HG03159 (cell line): ENCODE measurements around the gene TAF11.
"Not testable (repeated sequence)": the region's sequence is repeated elsewhere in the genome, so short reads cannot be mapped to it uniquely, and the experiment has no call there.

Experiments used
- ATAC-seq: cut with Tn5 transposase; IDR thresholded peaks from one replicate; pipeline ENCODE4 v1.9.1; 2021; ENCODE audit warnings: mild to moderate bottlenecking, moderate library complexity; ENCODE audit not compliant: unreplicated experiment

TAF11 gene

DNA sequence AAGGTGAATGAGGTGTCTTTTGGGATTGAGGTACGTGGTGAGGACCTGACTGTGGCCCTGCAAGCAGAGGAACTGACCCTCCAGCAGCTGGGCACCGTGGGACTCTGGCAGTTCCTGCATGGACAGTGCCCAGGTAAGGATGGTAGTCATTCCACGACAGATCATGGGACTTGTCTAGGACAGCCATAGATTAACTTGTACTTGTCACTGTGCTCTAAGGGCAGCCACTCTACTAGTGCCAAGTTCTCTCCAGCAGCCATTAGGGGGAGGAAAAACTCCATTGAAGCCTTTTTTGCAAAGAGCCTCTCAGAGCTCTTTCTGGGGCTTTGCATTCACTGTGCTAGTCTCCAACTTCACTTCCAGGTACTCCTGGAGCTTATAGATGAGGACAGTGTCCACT is 20.4 kb downstream of the TAF11 start:
- ATAC-seq = no peak

DNA sequence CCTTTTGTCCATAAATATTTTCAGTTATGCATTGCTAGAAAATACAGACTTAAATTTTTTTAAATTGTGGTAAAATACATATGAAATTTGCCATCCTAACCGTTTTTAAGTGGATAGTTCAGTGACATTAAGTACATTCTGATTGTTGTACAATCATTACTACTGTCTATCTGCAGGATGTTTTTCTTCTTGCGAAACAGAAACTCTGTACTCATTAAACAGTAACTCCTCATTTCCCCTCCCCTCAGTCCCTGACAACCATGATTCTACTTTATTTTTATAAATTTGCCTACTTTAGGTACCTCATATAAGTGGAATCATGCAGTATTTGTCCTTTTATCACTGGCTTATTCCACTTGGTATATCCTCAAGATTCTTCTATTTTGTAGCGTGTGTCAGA is 21.3 kb downstream of the TAF11 start:
- ATAC-seq = no peak

DNA sequence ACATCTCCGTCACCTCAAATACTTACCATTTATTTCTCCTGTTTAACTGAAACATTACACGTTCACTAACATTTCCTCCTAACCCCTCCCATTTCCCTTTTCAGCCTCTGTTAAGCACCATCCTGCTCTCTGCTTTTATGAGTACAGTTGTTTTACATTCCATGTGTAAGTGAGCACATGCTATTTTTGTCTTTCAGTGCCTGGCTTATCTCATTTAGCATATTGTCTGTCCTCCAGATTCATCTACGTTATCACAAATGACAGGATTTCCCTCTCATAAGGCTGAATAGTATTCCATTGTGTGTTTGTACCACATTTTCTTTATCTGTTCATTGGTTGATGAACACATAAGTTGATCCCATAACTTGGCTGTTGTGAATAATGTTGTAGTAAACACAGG is 22.7 kb downstream of the TAF11 start:
- no peak for ATAC-seq

DNA sequence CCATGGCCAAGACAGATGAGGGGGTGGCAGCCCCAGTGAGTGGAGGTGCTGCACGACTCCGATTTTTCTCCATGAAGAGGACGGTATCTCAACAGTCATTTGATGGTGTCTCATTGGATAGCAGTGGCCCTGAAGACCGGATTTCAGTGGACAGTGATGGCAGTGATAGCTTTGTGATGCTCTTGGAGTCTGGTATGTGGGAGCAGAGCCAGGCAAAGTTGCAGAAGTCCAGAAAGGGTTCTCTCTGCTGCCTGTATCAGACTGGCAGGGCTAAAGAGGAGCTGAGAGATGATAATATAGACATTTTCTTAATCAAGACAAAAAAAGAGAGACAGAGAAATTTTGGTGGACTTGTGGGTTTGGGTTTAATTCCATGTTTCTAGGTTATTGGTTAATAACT is 23.8 kb downstream of the TAF11 start:
- no peak for ATAC-seq

DNA sequence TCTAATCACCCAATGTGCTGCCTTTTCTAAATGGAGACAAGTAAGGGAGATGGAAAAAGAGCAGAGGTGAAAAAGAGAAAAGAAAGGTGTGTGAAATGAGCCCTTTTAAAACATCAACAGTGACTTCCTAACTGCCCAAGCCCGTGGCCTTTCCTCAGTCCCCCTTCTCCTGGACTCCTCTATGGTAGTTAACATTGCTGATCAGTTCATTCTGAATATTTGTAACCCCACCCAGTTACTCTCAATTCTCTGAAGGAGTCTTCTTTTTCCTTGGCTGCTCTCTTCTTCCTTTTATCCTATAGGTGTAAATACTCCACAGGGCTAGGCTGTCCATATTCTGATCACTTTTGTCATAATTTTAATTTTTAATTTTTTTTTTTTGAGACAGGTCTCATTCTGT is 27.1 kb downstream of the TAF11 start:
- ATAC-seq = no peak

DNA sequence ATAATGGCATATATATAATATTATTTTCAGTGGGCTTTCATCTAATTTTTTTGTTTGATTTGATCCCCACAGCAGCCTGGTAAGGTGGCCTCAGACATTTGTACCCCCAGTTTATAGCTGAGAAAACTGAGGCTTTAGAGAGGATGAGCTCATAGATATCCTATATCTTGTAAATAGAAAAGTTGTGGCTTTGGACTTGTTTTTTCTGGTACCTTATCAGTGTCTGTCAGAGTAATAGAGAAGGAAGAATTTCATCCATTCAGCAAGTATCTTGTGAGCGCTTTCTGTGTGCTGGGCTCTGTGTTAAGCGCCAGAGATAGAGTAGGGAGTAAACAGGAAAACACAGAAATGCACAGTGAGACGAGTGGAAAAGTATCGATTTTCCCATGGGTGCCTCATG is 27.9 kb downstream of the TAF11 start:
- ATAC-seq = no peak

DNA sequence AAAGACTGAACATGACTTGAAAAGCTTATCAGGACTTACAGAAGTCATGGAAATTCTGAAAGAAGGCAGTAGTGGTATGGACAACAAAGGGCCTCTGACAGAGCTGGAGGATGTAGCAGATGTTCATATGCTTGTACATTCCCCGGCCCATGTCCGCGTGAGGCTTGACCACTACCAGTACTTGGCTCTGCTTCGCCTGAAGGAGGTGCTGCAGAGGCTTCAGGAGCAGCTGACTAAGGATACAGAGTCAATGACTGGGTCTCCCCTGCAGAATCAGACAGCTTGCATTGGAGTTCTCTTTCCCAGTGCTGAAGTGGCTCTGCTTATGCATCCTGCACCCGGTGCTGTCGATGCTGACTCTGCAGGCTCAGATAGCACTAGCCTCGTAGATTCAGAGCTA is 29.2 kb downstream of the TAF11 start:
- ATAC-seq = no peak

DNA sequence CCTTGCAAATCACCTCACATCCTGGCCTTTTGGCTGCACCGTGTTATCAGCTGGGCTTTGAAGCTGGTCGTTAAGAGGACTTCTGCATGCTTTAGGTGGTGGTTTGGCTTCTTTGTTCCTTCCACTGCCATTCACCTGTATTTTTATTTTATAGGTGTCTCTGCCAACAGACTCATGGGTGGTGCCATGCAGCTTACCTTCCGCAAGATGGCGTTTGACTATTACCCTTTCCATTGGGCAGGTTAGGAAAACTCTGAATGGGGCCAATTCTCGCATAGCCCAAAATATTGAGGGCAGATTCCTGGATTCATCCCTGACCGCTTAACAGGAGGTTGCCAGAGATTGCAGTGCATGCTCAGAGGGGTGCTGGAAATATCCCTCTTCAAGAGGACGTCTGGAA is 32.4 kb downstream of the TAF11 start:
- ATAC-seq = no peak

DNA sequence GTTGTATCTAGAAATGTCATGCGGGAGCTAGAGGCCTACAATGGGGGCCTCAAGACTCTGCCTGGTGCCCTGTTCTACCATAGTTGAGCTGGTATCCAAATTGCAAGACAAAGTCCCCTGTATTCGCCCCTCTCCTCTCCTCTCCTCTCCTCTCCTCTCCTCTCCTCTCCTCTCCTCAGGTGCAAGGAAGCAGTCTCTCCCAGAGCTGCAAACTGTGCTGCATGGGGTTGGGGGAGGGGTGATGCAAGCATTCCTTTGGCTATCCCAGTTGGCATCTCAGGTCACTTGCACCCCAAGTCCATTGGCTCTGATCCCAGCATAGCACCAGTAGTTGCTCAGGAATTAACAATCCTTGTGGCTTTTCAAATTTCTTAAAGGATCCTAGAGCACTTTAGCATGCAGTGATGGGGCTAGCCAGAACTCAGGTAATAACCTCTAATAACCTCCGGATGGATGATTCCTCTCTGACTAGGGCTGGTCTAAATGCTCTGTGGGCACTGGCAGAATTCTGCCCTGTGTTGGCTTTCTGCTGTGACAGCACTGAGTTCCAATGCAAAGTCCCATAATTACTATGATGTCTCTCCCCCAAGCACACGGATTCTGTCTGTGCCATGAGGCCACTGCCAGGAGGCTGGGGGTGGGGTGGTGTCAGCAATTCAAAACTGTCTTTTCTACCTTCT is 35.3 kb downstream of the TAF11 start:
- no peak for ATAC-seq

DNA sequence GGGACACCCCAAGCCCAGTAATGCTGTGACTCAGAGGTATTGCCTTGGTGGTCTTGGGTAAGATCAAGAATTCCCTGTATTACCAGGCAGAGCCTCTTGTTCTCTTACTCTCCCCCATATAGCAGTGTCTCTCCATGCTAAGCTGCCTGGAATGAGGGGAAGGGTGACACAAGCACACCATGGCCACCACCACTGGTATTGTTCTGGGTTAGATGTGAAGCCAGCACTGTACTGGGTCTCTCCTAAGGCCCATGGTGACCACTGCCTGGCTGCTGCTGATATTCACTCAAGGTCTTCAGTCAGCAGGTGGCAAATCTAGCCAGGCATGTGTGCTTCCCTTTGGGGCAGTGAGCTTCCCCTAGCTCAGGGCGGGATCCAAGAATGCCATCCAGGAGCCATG is 36.5 kb downstream of the TAF11 start:
- no peak for ATAC-seq

DNA sequence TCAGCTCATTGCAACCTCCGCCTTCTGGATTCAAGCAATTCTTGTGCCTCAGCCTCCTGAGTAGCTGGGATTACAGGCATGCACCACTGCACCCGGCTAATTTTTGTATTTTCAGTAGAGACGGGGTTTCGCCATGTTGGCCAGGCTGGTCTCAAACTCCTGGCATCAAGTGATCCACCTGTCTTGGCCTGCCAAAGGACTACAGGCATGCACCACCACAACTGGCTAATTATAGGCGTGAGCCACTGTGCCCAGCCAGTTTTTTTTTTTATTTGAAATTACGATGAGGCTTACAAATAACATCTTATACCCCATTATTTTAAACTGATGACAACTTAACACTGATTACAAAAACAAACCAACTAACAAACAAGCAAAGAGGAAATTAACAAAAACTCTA is 38.8 kb downstream of the TAF11 start:
- not testable (repeated sequence) for ATAC-seq

DNA sequence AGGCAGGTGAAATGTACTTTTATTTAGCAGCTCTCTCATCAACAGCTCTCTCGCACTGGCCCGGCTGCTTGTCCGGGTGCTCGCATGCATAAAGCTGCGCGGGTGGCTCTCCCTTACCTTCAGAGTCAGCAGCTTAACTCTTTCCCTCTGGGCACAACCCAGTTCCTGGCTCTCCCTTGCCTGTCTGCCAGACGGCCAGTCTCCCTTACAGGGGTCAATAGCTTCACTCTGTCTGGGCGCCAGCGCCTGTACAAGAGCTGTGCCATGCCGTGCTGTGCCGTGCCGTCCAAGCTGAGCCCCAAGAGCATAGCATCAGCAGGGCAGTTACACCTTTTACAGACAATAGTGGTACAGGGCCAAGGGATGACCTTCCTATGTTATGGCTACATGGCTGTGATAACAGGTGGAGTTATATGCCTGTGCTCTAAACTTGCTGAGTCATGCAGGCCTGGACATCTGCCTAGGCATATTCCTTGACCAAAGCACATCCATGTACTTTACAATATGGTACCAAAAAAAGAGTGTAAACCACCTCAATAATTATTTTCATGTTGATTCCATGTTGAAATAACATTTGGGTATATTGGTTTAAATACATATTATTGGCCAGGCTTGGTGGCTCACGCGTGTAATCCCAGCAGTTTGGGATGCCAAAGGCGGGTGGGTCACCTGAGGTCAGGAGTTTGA is 48.0 kb downstream of the TAF11 start:
- ATAC-seq = no peak

DNA sequence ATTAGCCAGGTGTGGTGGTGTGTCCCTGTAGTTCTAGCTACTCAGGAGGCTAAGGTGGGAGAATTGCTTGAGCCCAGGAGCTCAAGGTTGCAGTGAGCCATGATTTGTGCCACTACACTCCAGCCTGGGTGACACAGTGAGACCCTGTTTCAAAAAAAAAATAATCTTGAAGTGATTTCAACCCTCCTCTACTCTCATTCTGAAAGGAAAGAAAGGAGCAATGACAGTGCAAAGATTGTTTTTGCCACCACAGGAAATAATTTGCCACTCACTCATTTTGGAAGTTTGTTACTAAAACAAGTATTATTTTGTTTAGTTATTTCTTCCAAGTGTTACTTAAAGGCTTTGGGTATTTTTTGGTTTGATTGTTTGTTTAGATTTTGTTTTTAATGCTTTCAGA is 50.3 kb downstream of the TAF11 start:
- ATAC-seq = no peak

DNA sequence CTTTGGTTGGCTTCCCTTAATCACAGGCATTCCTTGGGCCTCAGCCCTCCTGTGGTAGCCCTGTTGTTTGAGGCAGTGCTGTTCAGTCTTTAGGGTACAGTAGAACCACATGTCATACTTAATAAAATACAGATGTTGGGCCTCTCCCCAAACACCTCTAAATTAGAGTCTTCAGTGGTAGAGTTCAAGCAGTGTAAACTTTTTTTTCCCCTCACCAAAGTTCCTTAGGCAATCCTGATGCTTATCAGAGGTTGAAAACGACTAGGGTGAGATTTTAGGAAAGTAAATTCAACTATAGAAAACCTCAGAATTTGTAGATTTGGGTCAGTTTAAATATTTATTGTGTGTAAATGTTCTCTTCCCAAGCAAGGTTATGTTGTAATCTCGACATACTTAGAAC is 51.4 kb downstream of the TAF11 start:
- no peak for ATAC-seq

DNA sequence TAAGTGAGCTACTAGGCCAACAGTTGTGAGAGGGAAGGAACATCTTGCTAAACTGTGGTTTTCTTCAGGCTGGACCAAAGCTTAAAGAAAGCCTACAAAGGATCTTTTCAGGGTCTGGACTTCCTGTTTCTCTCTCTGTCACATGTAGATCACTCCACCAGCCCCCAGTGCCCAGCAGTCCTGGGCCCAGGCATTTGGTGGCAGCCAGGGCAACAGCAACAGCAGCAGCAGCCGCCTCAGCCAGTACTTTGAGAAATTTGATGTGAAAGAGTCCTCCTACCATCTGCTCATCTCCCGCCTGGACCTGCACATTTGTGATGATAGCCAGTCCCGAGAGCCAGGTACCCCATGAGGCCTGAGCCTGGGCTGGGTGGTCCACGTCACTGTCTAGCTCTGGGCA is 51.8 kb downstream of the TAF11 start:
- ATAC-seq = no peak

DNA sequence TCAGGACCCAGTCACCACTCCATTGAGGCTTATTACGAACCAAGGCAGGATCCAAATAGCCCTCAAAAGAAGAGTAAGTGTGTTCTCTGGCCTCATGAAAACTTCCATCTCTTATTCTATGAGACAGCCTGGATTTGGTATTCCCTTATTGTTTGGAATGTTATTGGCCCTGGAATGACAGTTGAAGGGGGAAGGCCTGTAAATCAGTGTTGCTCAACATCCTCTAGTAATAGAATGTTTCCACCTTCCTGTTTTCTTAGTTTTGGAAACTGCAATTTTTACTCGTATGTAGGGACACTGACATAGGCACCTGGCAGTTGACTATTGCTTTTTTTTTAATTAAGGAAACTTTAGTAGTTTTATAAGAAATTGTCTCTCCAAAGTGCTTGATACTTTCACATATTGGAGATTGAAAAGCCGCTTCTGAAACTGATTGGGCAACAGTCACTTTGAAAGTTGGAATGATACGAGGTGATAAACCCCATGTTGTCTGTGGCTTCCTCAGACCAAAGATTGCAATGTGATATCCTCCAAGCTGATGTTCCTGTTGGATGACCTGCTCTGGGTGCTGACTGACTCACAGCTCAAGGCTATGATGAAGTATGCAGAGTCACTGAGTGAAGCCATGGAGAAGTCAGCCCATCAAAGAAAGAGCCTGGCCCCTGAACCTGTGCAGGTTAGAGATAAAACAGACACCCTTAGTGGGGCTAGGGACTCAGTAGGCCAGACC is 52.9 kb downstream of the TAF11 start:
- ATAC-seq = no peak

DNA sequence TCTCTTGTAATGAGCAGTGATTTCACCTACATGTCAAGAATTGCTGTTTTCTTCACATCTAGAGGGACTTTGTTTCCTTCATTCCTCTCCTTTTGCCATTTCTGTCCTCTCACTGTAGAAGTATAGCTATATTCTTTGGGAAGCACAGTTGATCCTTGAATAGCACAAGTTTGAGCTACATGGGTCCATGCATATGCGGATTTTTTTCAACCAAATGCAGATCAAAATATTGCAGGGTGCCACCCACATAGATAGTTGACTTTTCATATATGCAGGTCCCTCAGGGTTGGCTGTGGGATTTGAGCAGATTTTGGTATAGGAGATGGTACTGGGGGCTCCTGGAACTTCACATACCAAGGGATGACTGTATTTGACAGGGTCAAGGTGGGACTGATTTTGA is 54.9 kb downstream of the TAF11 start:
- no peak for ATAC-seq

DNA sequence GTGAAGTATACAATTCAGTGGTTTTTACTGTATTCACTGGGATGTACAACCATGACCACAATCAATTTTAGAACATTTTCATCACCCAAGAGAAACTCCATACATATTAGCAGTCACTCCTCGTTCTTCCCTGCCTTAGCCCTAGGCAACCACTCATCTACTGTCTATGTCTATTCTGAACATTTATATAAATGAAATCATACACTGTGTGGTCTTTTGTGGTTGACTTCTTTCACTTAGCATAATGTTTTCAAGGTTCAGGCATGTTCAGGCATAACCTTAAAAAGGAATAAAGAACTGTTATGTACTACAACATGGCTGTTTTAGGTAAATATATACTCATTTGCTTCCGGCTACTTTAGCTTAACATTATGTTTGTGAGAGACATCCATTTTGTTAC is 58.7 kb downstream of the TAF11 start:
- no peak for ATAC-seq
